ENCODE results near the gene OSBPL5. TPM values are rescaled to one million over a fixed set of nuclear protein-coding genes. Genes with fewer than 3 reads are reported as not detected.

OSBPL5 gene
- total RNA-seq, 2 experiments from 2014 or later = 0.63 to 2.7 TPM

DNA sequence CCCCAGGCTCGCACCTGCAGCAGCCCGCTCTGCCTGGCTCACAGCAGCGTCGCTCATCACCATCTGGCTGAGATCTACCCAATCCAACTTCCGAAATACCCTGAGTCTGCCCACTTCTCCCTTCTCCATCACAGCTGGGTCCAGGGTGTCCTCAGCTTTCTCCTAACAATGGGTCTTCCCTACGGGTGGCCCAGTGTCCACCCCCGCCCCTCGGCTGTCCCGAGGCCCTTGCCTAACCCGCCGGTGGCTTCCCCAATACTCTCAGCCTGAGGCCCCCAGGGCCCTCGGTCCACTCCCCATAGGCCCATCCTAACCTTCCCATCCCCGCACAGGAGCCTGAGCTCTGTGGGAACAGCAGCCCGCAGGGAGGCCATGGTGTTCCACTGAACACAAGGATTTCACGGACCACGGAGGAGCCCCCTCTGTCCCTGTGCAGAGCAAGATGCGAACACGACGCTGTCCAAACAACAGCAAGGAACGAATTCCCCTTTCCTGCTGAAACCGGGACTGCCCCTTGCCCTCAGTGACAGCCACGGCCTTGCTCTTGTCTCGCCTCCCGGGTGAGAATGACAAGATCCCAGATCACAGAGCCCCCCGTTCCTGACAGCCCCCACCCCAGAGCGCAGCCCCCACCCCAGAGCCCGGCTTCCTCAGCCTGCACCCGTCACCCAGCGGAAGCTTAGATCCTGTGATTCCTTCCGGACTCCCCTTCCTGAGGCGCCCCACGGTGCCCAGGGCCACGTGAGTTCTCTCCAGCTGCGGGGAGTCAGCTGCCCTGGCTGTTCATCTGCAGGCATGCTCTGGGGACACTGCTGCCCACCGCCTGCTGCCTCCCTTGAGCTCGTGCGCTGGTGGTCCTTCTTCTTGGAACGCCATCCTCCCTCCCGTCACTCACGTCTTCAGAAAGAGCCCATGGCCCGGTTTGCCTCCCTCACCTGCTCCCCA, 59.0 kb downstream of the OSBPL5 start:
- H3K36me3 ChIP-seq (ENCODE audit: insufficient read depth, low read length) = no peaks in the 10 kb centered on the region
- DNase-seq (ENCODE audit: low spot score) = no peak
- no peak overlapping the region for H3K27ac ChIP-seq (ENCODE audit: low read depth, low read length, poor library complexity, severe bottlenecking)
- BruUV-seq (replicated peaks) = no TSS peak
- no peak overlapping the region for H3K4me3 ChIP-seq (ENCODE audit: low read depth, low read length, poor library complexity, severe bottlenecking)
- H3K79me2 ChIP-seq (ENCODE audit: insufficient read depth, low read depth, low read length) = no peaks in the 10 kb centered on the region
- no peak overlapping the region for H2AFZ ChIP-seq (ENCODE audit: low read length)
- ChIA-PET POLR2A (interaction anchor here (0.7 kb wide), 1 partner anchor 1044 kb away, joined by 7 read pairs; no protein-coding TSS in a partner anchor), CTCF (ENCODE audit: unreplicated experiment) (no interaction called here)
- intact Hi-C loops (cut with micrococcal nuclease; ENCODE audit: unreplicated experiment) = no loop called here
- H3K4me1 ChIP-seq (ENCODE audit: insufficient read depth, low read length, poor library complexity, severe bottlenecking) = no peaks in the 10 kb centered on the region
- TF ChIP-seq, protein P1, sequence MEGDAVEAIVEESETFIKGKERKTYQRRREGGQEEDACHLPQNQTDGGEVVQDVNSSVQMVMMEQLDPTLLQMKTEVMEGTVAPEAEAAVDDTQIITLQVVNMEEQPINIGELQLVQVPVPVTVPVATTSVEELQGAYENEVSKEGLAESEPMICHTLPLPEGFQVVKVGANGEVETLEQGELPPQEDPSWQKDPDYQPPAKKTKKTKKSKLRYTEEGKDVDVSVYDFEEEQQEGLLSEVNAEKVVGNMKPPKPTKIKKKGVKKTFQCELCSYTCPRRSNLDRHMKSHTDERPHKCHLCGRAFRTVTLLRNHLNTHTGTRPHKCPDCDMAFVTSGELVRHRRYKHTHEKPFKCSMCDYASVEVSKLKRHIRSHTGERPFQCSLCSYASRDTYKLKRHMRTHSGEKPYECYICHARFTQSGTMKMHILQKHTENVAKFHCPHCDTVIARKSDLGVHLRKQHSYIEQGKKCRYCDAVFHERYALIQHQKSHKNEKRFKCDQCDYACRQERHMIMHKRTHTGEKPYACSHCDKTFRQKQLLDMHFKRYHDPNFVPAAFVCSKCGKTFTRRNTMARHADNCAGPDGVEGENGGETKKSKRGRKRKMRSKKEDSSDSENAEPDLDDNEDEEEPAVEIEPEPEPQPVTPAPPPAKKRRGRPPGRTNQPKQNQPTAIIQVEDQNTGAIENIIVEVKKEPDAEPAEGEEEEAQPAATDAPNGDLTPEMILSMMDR (conservative IDR thresholded peaks at IDR 0.05; ENCODE audit: low read length) = no peak
- no peak for TF ChIP-seq EZH2phosphoT487 (IDR thresholded peaks at IDR 0.05; ENCODE audit: borderline replicate concordance, low read depth, low read length)
- no peaks in the 10 kb centered on the region for H3K9me3 ChIP-seq (ENCODE audit: low read length)
- no peaks in the 10 kb centered on the region for H4K20me1 ChIP-seq (ENCODE audit: insufficient read depth, low read length)
- H3K9me2 ChIP-seq (ENCODE audit: insufficient read depth, low read length) = no peaks in the 10 kb centered on the region
- H3K4me2 ChIP-seq (ENCODE audit: low read length) = no peak overlapping the region

GRCh38 chr11:3104961-3105790, 59.9 kb downstream of the OSBPL5 start:
- H3K36me3 ChIP-seq (ENCODE audit: insufficient read depth, low read length) = no peaks in the 10 kb centered on the region
- H3K27ac ChIP-seq (ENCODE audit: low read depth, low read length, poor library complexity, severe bottlenecking) = no peak overlapping the region
- H3K4me2 ChIP-seq (ENCODE audit: low read length) = no peak overlapping the region
- BruUV-seq (replicated peaks) = no TSS peak
- no peaks in the 10 kb centered on the region for H3K79me2 ChIP-seq (ENCODE audit: insufficient read depth, low read depth, low read length)
- POLR2A ChIA-PET = no interaction called here
- intact Hi-C loops (cut with micrococcal nuclease; ENCODE audit: unreplicated experiment) = no loop called here
- no peaks in the 10 kb centered on the region for H3K9me3 ChIP-seq (ENCODE audit: low read length)
- H3K9me2 ChIP-seq (ENCODE audit: insufficient read depth, low read length) = no peaks in the 10 kb centered on the region
- TF ChIP-seq, protein P1 (conservative IDR thresholded peaks at IDR 0.05; ENCODE audit: low read length) = no peak
- no peak for TF ChIP-seq EZH2phosphoT487 (IDR thresholded peaks at IDR 0.05; ENCODE audit: borderline replicate concordance, low read depth, low read length)
- H4K20me1 ChIP-seq (ENCODE audit: insufficient read depth, low read length) = no peaks in the 10 kb centered on the region
- no peaks in the 10 kb centered on the region for H3K4me1 ChIP-seq (ENCODE audit: insufficient read depth, low read length, poor library complexity, severe bottlenecking)
- no peak for DNase-seq (ENCODE audit: low spot score)
- CTCF ChIA-PET (ENCODE audit: unreplicated experiment) = no interaction called here
- no peak overlapping the region for H2AFZ ChIP-seq (ENCODE audit: low read length)
- H3K4me3 ChIP-seq (ENCODE audit: low read depth, low read length, poor library complexity, severe bottlenecking) = no peak overlapping the region

Data from OCI-LY7 (cell line).